ENCODE results near the gene FBLN1.
"Not testable (repeated sequence)": the region's sequence is repeated elsewhere in the genome, so short reads cannot be mapped to it uniquely, and the experiment has no call there.

The FBLN1 gene

GRCh38 chr22:45493286-45493771 is 9.4 kb upstream of the FBLN1 start:
- TF ChIP-seq BACH2 (CRISPR knock-in tag; IDR thresholded peaks at IDR 0.05; ENCODE audit: borderline replicate concordance) (no peak), ARNTL (CRISPR knock-in tag; IDR thresholded peaks at IDR 0.05; ENCODE audit: borderline replicate concordance, low read depth) (no peak), ZFP30 (CRISPR knock-in tag; IDR thresholded peaks at IDR 0.05) (no peak), GLIS3 (CRISPR knock-in tag; IDR thresholded peaks at IDR 0.05) (no peak), SNAI2 (CRISPR knock-in tag; IDR thresholded peaks at IDR 0.05) (no peak), PATZ1 (CRISPR knock-in tag; IDR thresholded peaks at IDR 0.05; ENCODE audit: borderline replicate concordance) (no peak), ZC3H10 (CRISPR knock-in tag; IDR thresholded peaks at IDR 0.05) (no peak), ZNF8 (CRISPR knock-in tag; IDR thresholded peaks at IDR 0.05) (no peak), ISL1 (CRISPR knock-in tag; IDR thresholded peaks at IDR 0.05) (no peak), RARB (CRISPR knock-in tag; IDR thresholded peaks at IDR 0.05) (no peak), POU6F1 (CRISPR knock-in tag; IDR thresholded peaks at IDR 0.05; ENCODE audit: borderline replicate concordance, low read depth) (no peak), ZFP3 (CRISPR knock-in tag; IDR thresholded peaks at IDR 0.05) (no peak), OSR1 (CRISPR knock-in tag; IDR thresholded peaks at IDR 0.05) (no peak), TOX (CRISPR knock-in tag; IDR thresholded peaks at IDR 0.05; ENCODE audit: borderline replicate concordance) (no peak), ZNF70 (CRISPR knock-in tag; IDR thresholded peaks at IDR 0.05) (no peak), TSHZ2 (CRISPR knock-in tag; IDR thresholded peaks at IDR 0.05) (no peak), CSDC2 (CRISPR knock-in tag; IDR thresholded peaks at IDR 0.05) (no peak), ESRRG (CRISPR knock-in tag; IDR thresholded peaks at IDR 0.05) (no peak), ZNF565 (CRISPR knock-in tag; conservative IDR thresholded peaks at IDR 0.05; ENCODE audit: low read depth) (no peak)
- TF ChIP-seq, protein P1, sequence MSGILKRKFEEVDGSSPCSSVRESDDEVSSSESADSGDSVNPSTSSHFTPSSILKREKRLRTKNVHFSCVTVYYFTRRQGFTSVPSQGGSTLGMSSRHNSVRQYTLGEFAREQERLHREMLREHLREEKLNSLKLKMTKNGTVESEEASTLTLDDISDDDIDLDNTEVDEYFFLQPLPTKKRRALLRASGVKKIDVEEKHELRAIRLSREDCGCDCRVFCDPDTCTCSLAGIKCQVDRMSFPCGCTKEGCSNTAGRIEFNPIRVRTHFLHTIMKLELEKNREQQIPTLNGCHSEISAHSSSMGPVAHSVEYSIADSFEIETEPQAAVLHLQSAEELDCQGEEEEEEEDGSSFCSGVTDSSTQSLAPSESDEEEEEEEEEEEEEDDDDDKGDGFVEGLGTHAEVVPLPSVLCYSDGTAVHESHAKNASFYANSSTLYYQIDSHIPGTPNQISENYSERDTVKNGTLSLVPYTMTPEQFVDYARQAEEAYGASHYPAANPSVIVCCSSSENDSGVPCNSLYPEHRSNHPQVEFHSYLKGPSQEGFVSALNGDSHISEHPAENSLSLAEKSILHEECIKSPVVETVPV (CRISPR knock-in tag; IDR thresholded peaks at IDR 0.05): no peak
- no peak for ATAC-seq

DNA sequence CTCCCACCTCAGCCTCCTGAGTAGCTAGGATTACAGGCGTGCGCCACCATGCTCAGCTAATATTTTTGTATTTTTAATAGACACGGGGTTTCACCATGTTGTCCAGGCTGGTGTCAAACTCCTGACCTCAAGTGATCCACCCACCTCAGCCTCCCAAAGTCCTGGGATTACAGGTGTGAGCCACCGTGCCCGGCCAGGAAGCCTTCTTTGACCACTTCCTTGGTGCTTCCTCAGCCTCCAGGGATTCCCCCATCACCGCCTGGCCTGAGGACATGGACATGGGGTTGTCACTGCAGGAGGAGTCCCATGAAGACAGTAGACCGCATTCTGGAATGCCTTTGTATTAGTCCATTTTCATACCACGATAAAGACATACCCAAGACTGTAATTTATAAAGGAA is 8.4 kb upstream of the FBLN1 start:
- ATAC-seq: not testable (repeated sequence)

- ATAC-seq: not testable (repeated sequence)
Measured at GRCh38 chr22:45495616-45496015, 7.1 kb upstream of the FBLN1 start.

- ATAC-seq: no peak; the same call in 2 of the 3 replicates
- no peak for TF ChIP-seq ZNF565 (CRISPR knock-in tag; conservative IDR thresholded peaks at IDR 0.05; ENCODE audit: low read depth)
- TF ChIP-seq ARNTL (CRISPR knock-in tag; IDR thresholded peaks at IDR 0.05; ENCODE audit: borderline replicate concordance, low read depth): no peak
- TF ChIP-seq TSHZ2 (CRISPR knock-in tag; IDR thresholded peaks at IDR 0.05): no peak
- no peak for TF ChIP-seq ZFP3 (CRISPR knock-in tag; IDR thresholded peaks at IDR 0.05)
- no peak for TF ChIP-seq BACH2 (CRISPR knock-in tag; IDR thresholded peaks at IDR 0.05; ENCODE audit: borderline replicate concordance)
- TF ChIP-seq GLIS3 (CRISPR knock-in tag; IDR thresholded peaks at IDR 0.05): no peak
- no peak for TF ChIP-seq PPARA (CRISPR knock-in tag; IDR thresholded peaks at IDR 0.05; ENCODE audit: borderline replicate concordance)
- TF ChIP-seq, protein P1 (CRISPR knock-in tag; IDR thresholded peaks at IDR 0.05): no peak
- no peak for TF ChIP-seq POU6F1 (CRISPR knock-in tag; IDR thresholded peaks at IDR 0.05; ENCODE audit: borderline replicate concordance, low read depth)
Measured at GRCh38 chr22:45496451-45496941, 6.2 kb upstream of the FBLN1 start.
